ES-I3 (cell line): Measurements from ENCODE around the gene EPHX1.

Source experiments
- H3K36me3 ChIP-seq: 2 replicates; pipeline ENCODE4 v1.6.1; 2013; ENCODE audit warnings: mild to moderate bottlenecking, low read length, control low read depth, moderate library complexity; ENCODE audit not compliant: insufficient read depth
- H3K4me1 ChIP-seq: 2 replicates; pipeline ENCODE4 v1.6.1; 2013; ENCODE audit warnings: mild to moderate bottlenecking, control low read depth, low read length; ENCODE audit not compliant: insufficient read depth
- H3K9ac ChIP-seq: 2 replicates; pipeline ENCODE4 v1.6.1; 2013; ENCODE audit warnings: low read depth, mild to moderate bottlenecking, low read length, moderate library complexity
- H3K9me3 ChIP-seq: 2 replicates; pipeline ENCODE4 v1.6.1; 2013; ENCODE audit warnings: mild to moderate bottlenecking, low read length, moderate library complexity; ENCODE audit not compliant: control insufficient read depth, insufficient read depth

EPHX1 gene

DNA sequence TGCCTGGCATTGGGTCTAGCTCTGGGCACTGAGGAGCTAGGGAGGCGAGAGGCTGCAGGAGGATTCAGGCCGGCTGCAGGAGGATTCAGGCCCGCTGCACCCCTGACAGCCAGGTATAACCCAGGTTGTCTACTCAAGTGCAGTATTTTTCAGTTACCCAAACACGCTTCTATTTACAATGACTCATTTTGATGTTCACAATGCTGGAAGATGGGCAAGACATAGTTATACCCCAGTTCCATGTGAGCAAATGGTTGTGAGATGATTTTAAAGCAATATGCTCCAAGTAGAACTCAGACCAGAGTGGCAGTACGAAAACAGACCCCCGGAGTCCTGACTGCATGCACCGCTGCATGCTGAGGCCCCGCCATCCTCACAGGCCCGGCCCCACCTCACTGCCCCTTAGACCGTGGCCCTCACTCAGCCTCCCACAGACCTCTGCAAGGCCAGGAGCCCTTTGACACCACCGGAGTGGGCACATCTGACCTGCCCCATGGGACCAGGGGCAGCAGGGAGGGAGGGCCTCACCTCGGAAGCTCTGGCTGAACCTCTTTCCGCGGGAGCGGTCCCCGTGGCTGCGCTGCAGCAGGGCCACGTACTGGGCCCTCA, 78.5 kb downstream of the EPHX1 start:
- no peaks in the 10 kb centered on the region for H3K36me3 ChIP-seq
- peak overlapping the region; percentile 30 for H3K9ac ChIP-seq
- H3K4me1 ChIP-seq = peaks cover 22% of the 10 kb centered on the region
- no peaks in the 10 kb centered on the region for H3K9me3 ChIP-seq

DNA sequence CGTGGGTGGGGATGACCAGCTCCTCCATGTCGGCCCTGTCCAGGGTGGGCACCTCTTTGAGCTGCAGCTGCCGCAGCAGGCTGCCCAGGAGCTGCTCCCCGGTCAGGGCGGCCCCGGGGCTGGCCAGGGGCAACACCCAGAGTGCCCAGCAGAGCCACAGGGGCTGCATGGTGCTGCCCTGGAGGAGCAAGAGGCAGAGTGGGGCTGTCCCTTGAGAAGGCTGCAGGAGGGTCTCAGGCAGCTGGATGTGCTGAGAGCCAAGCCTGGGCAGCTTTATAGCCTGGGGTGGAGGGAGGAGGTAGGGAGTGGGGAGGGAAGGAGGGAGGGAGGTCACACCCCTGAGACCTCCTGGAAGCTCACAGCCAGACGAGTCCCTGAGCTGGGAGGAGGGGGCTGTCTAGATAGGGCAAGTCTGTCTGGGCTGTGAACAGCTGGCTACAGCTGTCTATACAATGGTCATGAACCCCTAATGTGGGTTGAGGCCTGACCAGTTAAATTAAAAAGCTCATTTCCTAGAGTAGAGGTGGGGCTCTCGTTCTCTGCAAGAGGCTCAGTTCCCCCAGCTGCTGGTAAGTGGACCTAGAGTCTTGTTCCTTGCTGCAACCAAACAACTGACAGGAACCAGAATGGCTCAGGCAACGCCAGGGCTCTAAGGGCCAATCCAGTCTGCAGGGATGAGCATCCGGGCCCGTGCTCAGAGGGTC, 79.1 kb downstream of the EPHX1 start, which contains the start of gene LEFTY1:
TSS of gene LEFTY1 (minus strand) at position 249 of the 704 bp plus-strand sequence. CDS start at position 169, 80 bp downstream.
- H3K36me3 ChIP-seq = no peaks in the 10 kb centered on the region
- peaks cover 22% of the 10 kb centered on the region for H3K4me1 ChIP-seq
- H3K9ac ChIP-seq = peak within 1 kb of the TSS; percentile 30
- H3K9me3 ChIP-seq = no peaks in the 10 kb centered on the region

DNA sequence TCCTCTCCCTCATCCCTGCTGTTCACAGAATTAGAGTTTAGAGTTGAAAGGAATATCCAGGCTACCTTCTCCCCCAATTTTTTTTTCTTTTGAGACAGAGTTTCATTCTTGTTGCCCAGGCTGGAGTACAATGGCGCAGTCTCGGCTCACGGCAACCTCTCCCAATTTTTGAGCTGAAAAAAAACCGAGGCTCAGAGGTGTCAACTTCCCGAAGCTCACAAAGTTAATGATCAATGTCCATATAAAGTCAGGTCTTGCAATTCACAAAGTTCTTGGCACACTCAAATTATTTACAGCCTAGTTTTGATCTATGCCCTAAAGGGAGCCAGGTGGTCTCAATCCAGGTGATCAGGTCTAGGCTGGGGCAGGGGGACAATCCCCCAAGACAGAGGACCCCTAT, 79.8 kb downstream of the EPHX1 start:
- peak overlapping the region; percentile 2; the same call in 1 of the 2 replicates for H3K9ac ChIP-seq
- H3K36me3 ChIP-seq = no peaks in the 10 kb centered on the region
- H3K9me3 ChIP-seq = no peaks in the 10 kb centered on the region
- peaks cover 22% of the 10 kb centered on the region for H3K4me1 ChIP-seq

DNA sequence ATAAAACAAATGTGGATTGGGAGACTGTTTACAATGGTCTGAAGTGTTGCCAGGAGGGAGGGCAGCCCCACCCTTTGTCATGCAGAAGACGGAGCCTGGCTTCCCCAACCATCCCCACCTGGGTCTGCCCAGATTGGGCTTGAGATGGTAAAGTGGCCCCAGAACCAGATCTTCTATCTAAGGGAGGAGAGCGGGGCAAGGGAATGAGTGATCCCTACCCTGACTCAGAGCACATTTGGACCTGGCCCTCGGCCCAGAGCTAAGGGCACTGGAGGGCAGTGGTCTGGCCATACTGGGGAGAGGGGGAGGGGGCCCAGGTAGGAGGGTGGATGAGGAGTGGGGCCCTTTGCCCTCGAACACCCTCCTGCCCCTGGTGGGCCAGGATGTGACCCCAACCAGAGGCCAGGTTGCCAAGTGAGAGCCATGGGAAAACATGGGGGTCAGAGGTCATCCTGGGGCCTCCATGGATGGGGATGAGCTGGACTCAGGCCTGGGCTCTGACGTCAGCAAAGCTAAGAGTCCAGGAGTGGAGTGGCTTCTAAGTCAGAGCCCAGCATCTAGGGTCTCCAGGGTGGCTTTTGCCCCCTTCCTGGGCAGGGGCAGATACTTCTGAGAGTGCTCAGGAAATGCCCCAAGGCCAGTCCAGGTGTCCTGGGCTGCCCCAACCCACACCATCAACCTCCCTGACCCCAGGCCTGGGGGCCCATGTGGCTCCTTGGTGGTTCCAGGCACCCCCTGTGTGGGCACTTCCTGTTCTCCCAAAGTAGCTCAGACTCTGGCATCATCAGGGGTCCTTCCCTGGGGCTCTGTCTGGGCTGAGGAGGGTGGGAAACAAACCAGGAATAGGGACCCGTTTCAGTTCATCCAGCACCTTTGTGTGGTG, 80.7 kb downstream of the EPHX1 start:
- Histone ChIP-seq H3K36me3 (no peaks in the 10 kb centered on the region), H3K9ac (no peak overlapping the region), H3K4me1 (peaks cover 22% of the 10 kb centered on the region), H3K9me3 (no peaks in the 10 kb centered on the region)

DNA sequence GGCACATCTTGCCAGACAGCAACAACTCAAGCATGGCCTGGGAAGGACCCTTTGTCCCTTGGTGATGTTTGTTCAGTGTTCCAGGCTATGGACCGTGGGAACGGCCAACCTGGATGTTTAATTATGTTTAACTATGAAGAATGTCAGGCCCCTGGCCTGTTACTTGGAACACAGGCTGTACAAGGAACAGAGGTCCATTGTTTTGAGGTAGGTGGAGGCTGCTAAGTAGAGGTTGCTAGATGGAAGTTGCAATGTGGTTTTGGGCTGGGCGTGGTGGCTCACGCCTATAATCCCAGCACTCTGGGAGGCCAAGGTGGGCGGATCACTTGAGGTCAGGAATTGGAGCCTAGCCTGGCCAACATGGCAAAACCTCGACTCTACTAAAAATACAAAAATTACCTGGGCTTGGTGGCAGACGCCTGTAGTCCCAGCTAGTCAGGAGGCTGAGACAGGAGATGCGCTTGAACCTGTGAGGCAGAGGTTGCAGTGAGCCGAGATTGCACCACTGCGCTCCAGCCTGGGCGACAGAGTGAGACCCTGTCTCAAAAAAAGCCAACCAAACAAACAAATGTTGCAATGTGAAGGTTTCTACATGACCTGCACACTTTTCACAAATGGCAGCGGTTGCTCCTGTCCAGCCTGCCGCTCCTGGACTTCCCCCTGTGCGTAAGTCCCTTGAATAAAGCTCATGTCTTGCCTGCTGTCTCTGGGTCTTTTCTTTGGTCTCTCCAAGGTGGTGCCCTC, 81.5 kb downstream of the EPHX1 start:
- H3K36me3 ChIP-seq = no peaks in the 10 kb centered on the region
- no peaks in the 10 kb centered on the region for H3K9me3 ChIP-seq
- H3K4me1 ChIP-seq = peaks cover 24% of the 10 kb centered on the region
- no peak overlapping the region for H3K9ac ChIP-seq

DNA sequence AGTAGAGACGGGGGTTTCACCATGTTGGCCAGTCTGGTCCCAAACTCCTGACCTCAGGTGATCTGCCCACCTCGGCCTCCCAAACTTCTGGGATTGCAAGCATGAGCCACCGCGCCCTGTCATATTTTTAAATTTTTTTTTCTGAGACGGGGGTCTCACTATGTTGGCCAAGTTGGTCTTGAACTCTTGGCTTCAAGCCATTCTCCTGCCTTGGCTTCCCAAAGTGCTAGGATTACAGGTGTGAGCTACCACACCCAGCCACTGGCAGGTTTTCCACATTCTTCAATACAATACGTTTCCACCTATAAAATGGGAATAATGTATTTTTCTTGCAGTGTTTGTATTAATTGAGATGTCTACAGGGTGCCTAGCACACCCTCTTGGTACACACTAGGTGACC, 82.4 kb downstream of the EPHX1 start:
- Histone ChIP-seq H3K9me3 (no peaks in the 10 kb centered on the region), H3K4me1 (peaks cover 33% of the 10 kb centered on the region), H3K9ac (no peak overlapping the region), H3K36me3 (no peaks in the 10 kb centered on the region)
